GM23338 (cell line): ENCODE results near the gene LDB3. TPM values are rescaled to one million over a fixed set of nuclear protein-coding genes. Genes with fewer than 3 reads are reported as not detected.

Experiments
- ATAC-seq: fragments of 200-7000 bp; cut with Tn5 transposase; 3 replicates; pipeline ENCODE4 v1.9.1; 2020
- DNase-seq: peaks from one replicate; pipeline ENCODE4 v3.0.0-alpha.2; 2015; ENCODE audit warnings: low spot score
- H2AFZ ChIP-seq: fragments of 200-600 bp; sonication (generic); 2 replicates; pipeline ENCODE4 v1.8.0; 2016; ENCODE audit warnings: antibody characterized with exemption, mild to moderate bottlenecking, moderate library complexity
- H3F3A ChIP-seq: fragments of 200-600 bp; sonication (generic); replicated peaks from 2 replicates; pipeline ENCODE4 v1.8.0; 2017; ENCODE audit warnings: antibody characterized with exemption, mixed run types, low read depth
- H3K27ac ChIP-seq: fragments of 200-600 bp; sonication (generic); 2 replicates; pipeline ENCODE4 v1.6.1; 2016; ENCODE audit warnings: low read depth
- H3K27me3 ChIP-seq: fragments of 200-600 bp; sonication (generic); 2 replicates; pipeline ENCODE4 v1.8.0; 2016; ENCODE audit warnings: mild to moderate bottlenecking, mixed run types, moderate library complexity; ENCODE audit not compliant: insufficient read depth
- H3K36me3 ChIP-seq: fragments of 200-600 bp; sonication (generic); 2 replicates; pipeline ENCODE4 v1.8.0; 2016; ENCODE audit warnings: mild to moderate bottlenecking; ENCODE audit not compliant: insufficient read depth
- H3K4me1 ChIP-seq: fragments of 200-600 bp; sonication (generic); 2 replicates; pipeline ENCODE4 v1.8.0; 2016; ENCODE audit warnings: mild to moderate bottlenecking, moderate library complexity; ENCODE audit not compliant: insufficient read depth
- H3K4me2 ChIP-seq: fragments of 200-600 bp; sonication (generic); 2 replicates; pipeline ENCODE4 v1.7.1; 2017; ENCODE audit warnings: mixed run types
- H3K4me3 ChIP-seq: fragments of 200-600 bp; sonication (generic); 2 replicates; pipeline ENCODE4 v1.6.1; 2016; ENCODE audit warnings: mixed run types
- H3K79me2 ChIP-seq: fragments of 200-600 bp; sonication (generic); replicated peaks from 2 replicates; pipeline ENCODE4 v1.8.0; 2017; ENCODE audit warnings: mild to moderate bottlenecking; ENCODE audit not compliant: insufficient read depth
- H3K9me2 ChIP-seq: fragments of 200-600 bp; sonication (generic); 2 replicates; pipeline ENCODE4 v1.8.0; 2017; ENCODE audit not compliant: insufficient read depth
- H4K20me1 ChIP-seq: fragments of 200-600 bp; sonication (generic); replicated peaks from 2 replicates; pipeline ENCODE4 v1.8.0; 2017; ENCODE audit warnings: mild to moderate bottlenecking; ENCODE audit not compliant: insufficient read depth
- H3K27ac Mint-ChIP-seq: 2 replicates; pipeline ENCODE4 v1.8.0; 2020; ENCODE audit warnings: inconsistent platforms, mild to moderate bottlenecking, moderate library complexity, mixed read lengths
- H3K27me3 Mint-ChIP-seq: 3 replicates; pipeline ENCODE4 v1.8.0; 2022; ENCODE audit warnings: low read depth, mild to moderate bottlenecking, moderate library complexity, mixed read lengths, inconsistent platforms; ENCODE audit not compliant: insufficient read depth, poor library complexity
- H3K36me3 Mint-ChIP-seq: 3 replicates; pipeline ENCODE4 v1.8.0; 2021; ENCODE audit warnings: low read depth, mild to moderate bottlenecking, inconsistent platforms, moderate library complexity, mixed read lengths
- H3K4me1 Mint-ChIP-seq: 3 replicates; pipeline ENCODE4 v1.8.0; 2020; ENCODE audit warnings: mild to moderate bottlenecking, inconsistent platforms, mixed read lengths
- H3K4me3 Mint-ChIP-seq: 3 replicates; pipeline ENCODE4 v1.8.0; 2021; ENCODE audit warnings: moderate library complexity, mild to moderate bottlenecking, inconsistent platforms, mixed read lengths
- H3K9me3 Mint-ChIP-seq: 3 replicates; pipeline ENCODE4 v1.8.0; 2020; ENCODE audit warnings: moderate library complexity, mild to moderate bottlenecking, inconsistent platforms, mixed read lengths
- CTCF ChIP-seq, 2 experiments: fragments of 200-600 bp in 1 of 2; sonication (generic) in 1 of 2; conservative IDR thresholded peaks; 2 replicates each; pipeline versions ENCODE4 v1.5.1 to v1.6.1; 2016 to 2017; ENCODE audit warnings: antibody characterized with exemption in 2 of 2, low read depth in 2 of 2, mild to moderate bottlenecking in 2 of 2, moderate library complexity in 1 of 2
- EZH2 ChIP-seq: fragments of 200-600 bp; sonication (generic); IDR thresholded peaks from one replicate; pipeline ENCODE4 v1.8.0; 2017; ENCODE audit warnings: antibody characterized with exemption, mild to moderate bottlenecking, low read depth; ENCODE audit not compliant: unreplicated experiment
- NANOG ChIP-seq: IDR thresholded peaks from 2 replicates; pipeline ENCODE4 v1.6.1; 2016; ENCODE audit warnings: antibody characterized with exemption, borderline replicate concordance
- POLR2AphosphoS5 ChIP-seq: IDR thresholded peaks from 2 replicates; pipeline ENCODE4 v1.6.1; 2016; ENCODE audit warnings: antibody characterized with exemption, low read depth
- ZNF331 ChIP-seq: fragments of 250-450 bp; sonication (Bioruptor Pico); IDR thresholded peaks from 2 replicates; pipeline ENCODE4 v1.5.0; 2020; ENCODE audit warnings: low read depth, mild to moderate bottlenecking, moderate library complexity
- ZNF462 ChIP-seq: fragments of 250-450 bp; sonication (Bioruptor Pico); IDR thresholded peaks from 2 replicates; pipeline ENCODE4 v1.5.0; 2020; ENCODE audit warnings: mild to moderate bottlenecking, moderate library complexity
- polyA plus RNA-seq: library from polyadenylated mRNA; unstranded; fragments of >200 nt; fragmentation: Nextera tagmentation; extraction: Ambion mirVana; gene quantifications from 2 replicates; pipeline ENCODE4 v1.2.1, GENCODE V29; 2016
- total RNA-seq: library from RNA; depleted of rRNA; stranded (reverse); fragments of >200 nt; shearing (Covaris generic); gene quantifications from 2 replicates; pipeline ENCODE4 v1.2.3, GENCODE V29; 2014
- TF ChIP-seq, protein P1 (sequence below): IDR thresholded peaks from one replicate; pipeline ENCODE4 v1.6.1; 2018; ENCODE audit warnings: antibody characterized with exemption; ENCODE audit not compliant: unreplicated experiment

LDB3 gene
- total and polyA plus RNA-seq, 2 experiments from 2014 or later, result 0.14 to 0.16 TPM

GRCh38 chr10:86663046-86663345, 5.3 kb upstream of the LDB3 start:
- H4K20me1 ChIP-seq, result no peaks in the 10 kb centered on the region
- H3K36me3 ChIP-seq, result no peaks in the 10 kb centered on the region
- no peaks in the 10 kb centered on the region for H3K27me3 ChIP-seq
- no peak overlapping the region for H3K4me3 ChIP-seq
- TF ChIP-seq CTCF (conservative IDR thresholded peaks at IDR 0.05; ENCODE audit: low read depth in 2 of 2) (peak; percentile 10 to 31; a peak in 2 of 4 replicates), ZNF462 (CRISPR knock-in tag) (no peak)
- no peak overlapping the region for H3K4me2 ChIP-seq
- Mint-ChIP-seq H3K27ac (no peak overlapping the region), H3K27me3 (peaks cover 10% of the 10 kb centered on the region), H3K36me3 (no peaks in the 10 kb centered on the region), H3K4me1 (peaks cover 12% of the 10 kb centered on the region), H3K4me3 (no peak overlapping the region), H3K9me3 (no peaks in the 10 kb centered on the region)
- no peaks in the 10 kb centered on the region for H3F3A ChIP-seq
- no peaks in the 10 kb centered on the region for H3K79me2 ChIP-seq
- DNase-seq (no peak), ATAC-seq (peak; percentile 69)
- no peak overlapping the region for H3K27ac ChIP-seq
- peak overlapping the region; percentile 23; the same call in 1 of the 2 replicates for H2AFZ ChIP-seq
- H3K4me1 ChIP-seq, result no peaks in the 10 kb centered on the region
- H3K9me2 ChIP-seq, result no peaks in the 10 kb centered on the region

GRCh38 chr10:86663576-86664339, 4.6 kb upstream of the LDB3 start:
- Histone ChIP-seq H2AFZ (no peak overlapping the region; the same call in 1 of the 2 replicates), H3K4me3 (no peak overlapping the region), H3K4me2 (no peak overlapping the region), H3K27ac (no peak overlapping the region), H3F3A (no peaks in the 10 kb centered on the region), H3K27me3 (no peaks in the 10 kb centered on the region), H3K36me3 (no peaks in the 10 kb centered on the region), H3K79me2 (no peaks in the 10 kb centered on the region), H3K4me1 (no peaks in the 10 kb centered on the region), H4K20me1 (no peaks in the 10 kb centered on the region), H3K9me2 (no peaks in the 10 kb centered on the region)
- H3K27ac Mint-ChIP-seq, result no peak overlapping the region
- H3K27me3 Mint-ChIP-seq, result peaks cover 10% of the 10 kb centered on the region
- H3K9me3 Mint-ChIP-seq, result no peaks in the 10 kb centered on the region
- H3K36me3 Mint-ChIP-seq, result no peaks in the 10 kb centered on the region
- no peak for TF ChIP-seq NANOG
- TF ChIP-seq EZH2, result no peak
- no peak for TF ChIP-seq ZNF331 (CRISPR knock-in tag)
- TF ChIP-seq, protein P1, sequence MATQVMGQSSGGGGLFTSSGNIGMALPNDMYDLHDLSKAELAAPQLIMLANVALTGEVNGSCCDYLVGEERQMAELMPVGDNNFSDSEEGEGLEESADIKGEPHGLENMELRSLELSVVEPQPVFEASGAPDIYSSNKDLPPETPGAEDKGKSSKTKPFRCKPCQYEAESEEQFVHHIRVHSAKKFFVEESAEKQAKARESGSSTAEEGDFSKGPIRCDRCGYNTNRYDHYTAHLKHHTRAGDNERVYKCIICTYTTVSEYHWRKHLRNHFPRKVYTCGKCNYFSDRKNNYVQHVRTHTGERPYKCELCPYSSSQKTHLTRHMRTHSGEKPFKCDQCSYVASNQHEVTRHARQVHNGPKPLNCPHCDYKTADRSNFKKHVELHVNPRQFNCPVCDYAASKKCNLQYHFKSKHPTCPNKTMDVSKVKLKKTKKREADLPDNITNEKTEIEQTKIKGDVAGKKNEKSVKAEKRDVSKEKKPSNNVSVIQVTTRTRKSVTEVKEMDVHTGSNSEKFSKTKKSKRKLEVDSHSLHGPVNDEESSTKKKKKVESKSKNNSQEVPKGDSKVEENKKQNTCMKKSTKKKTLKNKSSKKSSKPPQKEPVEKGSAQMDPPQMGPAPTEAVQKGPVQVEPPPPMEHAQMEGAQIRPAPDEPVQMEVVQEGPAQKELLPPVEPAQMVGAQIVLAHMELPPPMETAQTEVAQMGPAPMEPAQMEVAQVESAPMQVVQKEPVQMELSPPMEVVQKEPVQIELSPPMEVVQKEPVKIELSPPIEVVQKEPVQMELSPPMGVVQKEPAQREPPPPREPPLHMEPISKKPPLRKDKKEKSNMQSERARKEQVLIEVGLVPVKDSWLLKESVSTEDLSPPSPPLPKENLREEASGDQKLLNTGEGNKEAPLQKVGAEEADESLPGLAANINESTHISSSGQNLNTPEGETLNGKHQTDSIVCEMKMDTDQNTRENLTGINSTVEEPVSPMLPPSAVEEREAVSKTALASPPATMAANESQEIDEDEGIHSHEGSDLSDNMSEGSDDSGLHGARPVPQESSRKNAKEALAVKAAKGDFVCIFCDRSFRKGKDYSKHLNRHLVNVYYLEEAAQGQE, result no peak
- TF ChIP-seq POLR2AphosphoS5, result no peak
- DNase-seq, result no peak
- ATAC-seq, result no peak
- no peak overlapping the region for H3K4me3 Mint-ChIP-seq
- peaks cover 19% of the 10 kb centered on the region for H3K4me1 Mint-ChIP-seq
